ENCODE results near the gene SARDH.
"Not testable (repeated sequence)": the region's sequence is repeated elsewhere in the genome, so short reads cannot be mapped to it uniquely, and the experiment has no call there.

SARDH gene

GRCh38 chr9:133685653-133686609, 52.2 kb downstream of the SARDH start:
- DNase-seq (ENCODE audit: low read depth), result no peak

GRCh38 chr9:133684936-133685361, 53.2 kb downstream of the SARDH start:
- no peak for DNase-seq (ENCODE audit: low read depth)

DNA sequence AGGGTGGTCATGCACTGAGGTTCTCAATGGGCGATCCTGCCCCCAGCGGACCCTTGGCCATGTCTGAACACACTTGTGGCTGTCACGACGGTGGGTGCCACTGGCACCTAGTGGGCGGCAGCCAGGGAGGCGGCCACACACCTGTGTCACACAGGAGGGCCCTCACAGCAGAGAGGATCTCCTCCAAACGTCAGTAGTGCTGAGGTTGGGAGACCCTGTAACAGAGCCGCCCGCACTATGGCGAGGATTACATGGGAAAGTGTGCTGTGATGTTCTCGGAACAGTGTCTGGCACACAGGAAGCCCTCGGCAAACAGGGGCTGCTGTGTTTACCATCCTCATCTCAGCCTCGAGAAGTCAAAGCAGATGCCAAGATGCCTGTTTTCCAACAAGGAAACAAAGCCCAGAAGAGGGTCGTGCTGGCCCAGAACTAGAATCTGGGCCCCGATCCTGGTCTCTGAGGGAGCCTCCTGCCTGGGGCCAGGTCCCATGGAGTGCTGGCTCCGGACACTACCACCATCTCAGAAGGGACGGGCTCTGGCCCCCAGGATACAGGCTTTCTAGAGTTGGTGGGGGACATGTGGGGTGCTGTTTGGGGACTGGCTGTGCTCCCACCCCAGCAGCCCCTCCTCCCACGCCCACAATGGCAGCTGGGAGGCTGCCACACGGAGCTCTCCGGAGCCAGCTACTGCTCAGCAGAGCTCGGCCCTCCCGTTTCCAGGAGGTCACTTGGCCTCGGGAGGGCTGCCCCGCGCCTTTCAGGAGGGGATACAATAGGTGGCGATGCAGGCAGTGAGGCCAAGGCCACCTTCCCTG, 53.8 kb downstream of the SARDH start:
- DNase-seq (ENCODE audit: low read depth), result no peak

GRCh38 chr9:133683586-133684120, 54.5 kb downstream of the SARDH start:
- DNase-seq (ENCODE audit: low read depth), result peak; percentile 47

- no peak for DNase-seq (ENCODE audit: low read depth)
These were observed 55.1 kb downstream of the SARDH start for GRCh38 chr9:133682818-133683585.

DNA sequence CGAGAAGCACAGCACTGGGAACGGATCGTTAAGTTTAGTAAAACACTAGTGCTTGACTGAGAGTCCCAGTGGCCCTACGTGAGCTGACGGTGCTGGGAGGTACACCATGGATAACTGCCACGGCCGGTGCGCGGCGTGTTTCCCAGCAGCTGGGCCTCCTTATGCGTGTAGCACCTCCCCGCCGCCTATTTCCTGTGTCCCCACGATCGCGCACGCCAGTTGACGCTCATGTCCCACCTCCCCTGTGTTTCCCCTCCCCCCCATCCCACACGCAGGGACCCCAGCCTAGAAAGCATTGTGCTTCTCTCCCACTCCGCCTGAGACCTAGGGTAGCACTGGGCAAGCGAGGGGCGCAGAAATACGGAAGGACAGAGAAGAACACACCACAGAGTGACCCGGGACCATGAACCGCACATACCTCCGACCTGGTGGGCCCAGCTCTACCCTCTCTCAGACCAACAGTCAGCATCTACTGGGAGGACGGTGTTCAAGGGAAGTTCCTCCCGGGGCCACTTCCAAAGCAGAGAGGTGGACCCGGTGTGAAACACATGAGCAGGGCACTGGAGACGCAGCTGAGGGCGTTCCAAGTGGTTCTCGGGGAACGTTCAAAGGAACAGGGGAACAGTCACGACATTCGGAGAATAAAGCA, 56.4 kb downstream of the SARDH start:
- no peak for DNase-seq (ENCODE audit: low read depth)

- no peak for DNase-seq (ENCODE audit: low read depth)
These were observed 57.0 kb downstream of the SARDH start for GRCh38 chr9:133680976-133681657.

DNA sequence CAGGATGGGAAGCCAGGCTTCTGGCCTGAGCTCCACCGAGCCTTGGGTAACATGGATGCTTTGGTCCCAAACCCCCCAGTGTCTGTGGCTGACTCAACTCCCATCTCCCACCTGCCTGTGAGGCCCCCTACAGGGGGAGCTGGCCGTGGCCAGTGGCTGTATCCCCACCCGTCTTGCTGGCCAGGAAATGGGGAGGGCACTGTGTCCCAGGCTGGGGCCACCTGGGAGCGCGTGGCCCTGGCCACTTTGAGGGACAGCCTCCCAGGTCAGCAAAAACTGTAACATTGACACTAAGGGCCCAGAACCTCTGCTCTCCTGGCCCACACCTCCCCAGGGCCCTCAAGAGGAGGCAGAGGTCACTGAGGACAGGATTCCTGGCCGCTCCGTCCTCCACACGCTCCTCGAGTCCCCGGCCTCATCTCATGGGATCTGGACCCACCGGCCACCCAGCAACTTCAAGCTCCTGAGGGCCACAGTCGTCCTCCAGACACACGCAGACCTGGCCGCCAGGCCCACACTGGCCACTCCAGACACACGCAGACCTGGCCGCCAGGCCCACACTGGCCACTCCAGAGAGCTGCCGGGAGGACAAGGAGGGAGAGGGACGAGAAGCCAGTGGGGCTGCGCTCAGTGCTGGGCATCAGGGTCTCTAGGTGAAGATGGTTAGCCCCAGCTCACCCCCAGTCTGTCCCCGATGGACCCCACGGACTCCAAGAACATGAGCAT, 57.7 kb downstream of the SARDH start:
- no peak for DNase-seq (ENCODE audit: low read depth)

DNA sequence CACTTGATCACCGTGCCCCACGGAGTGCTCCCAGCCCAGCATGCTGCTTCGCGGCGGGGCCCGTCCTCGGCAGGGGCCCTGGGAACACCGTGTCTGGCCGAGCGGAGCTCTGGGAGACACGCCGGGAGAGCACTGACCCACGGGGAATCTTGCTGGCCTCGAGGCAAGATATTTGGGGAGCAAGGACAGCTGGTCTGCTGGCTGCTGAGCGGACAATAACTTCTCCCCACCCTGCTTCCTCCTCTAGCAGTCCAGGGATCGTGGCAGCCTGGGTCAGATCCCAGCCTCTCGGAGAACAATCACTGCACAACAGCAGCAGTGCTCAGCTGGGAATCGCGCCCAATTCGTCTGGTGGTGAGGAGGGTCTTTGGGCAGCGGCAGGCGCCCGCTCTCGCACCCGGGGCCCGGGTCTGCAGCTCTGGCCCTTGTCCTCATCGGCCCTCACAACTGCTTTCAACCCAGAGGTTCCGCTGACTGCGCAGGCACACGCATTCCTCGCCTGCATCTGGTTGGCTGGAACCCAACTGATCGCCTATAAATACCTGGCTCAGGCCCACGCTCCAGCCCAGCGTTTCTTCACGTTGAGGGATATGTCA, 58.6 kb downstream of the SARDH start:
- DNase-seq (ENCODE audit: low read depth), result no peak

DNA sequence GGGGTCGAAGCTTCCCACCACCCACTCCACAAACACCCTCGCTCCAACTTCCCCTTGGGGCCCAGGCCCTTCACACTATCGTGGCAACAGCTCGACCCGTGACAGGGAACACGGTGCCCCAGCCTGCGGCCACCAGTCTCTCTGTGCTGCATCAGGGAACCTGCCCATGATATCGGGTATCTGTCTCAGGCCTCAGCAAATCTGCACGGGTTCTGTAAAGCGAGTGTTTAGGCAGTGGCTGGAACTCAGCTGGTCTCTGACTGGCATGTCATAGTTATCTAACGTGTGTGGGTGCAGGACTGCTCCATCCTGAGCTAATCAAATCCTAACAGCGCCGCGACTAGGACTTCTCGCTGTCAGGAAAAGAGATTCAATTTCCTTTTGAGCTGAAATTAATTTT, 59.1 kb downstream of the SARDH start:
- DNase-seq (ENCODE audit: low read depth), result no peak

DNA sequence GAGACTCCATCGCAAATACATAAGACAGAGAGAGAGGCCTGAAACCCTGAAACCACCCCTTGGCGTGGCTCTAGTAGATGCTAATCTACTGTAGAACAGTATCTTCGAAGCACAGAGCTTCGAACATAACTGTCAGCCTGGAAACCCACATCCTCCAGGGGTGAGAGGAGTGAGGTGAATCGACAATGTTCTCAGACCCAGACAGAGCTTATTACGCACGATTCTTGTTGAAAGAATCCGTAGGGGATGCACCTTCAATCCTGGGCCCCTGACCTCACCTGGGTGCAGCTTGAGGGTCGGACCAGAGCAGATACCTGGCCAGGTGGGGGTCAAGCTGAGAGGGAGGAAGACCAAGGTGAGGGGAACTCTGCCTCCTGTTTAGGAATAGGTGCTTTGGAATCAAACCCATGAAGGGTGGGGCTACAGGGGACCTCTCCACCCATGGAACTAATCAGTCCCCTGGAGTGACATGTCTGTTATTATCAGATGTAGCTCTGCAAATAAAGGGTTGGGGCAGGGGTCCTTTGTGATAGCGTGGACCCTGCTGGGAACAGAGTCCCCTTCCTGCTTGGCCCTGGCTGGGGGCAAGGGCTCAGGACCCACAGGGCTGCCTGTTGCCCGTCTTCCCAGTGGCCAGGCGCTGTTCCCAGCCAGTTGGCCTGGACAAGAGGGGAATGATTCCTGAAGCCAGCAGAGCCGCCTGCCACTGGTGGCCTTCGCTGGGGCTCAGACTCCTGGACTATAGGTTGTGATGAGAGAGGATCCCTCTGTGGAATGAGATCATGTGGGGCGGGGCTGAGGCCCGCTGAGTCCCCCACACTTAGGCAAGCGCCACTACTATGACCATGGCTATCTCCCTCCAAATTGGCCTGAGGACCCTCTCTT, 60.8 kb downstream of the SARDH start:
- peak; percentile 11 for DNase-seq (ENCODE audit: low read depth)

DNA sequence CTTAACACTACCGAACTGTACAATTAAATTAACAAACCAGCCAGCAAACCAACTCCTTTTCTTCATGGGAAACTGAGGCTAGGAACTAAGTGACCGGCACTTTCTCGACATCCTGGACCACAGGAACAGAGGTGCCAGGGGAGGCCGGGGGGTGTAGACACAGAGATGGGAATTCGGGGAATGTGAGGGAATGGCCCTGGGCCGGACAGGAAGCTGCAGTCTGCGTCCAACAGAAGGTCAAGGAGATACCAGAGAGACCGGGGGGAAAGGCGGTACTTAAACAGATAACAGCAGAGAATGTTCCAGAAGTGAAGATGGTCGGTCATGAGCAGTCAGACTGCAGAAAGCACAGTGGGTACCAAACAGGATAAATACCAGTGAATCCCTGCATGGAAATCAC, 61.7 kb downstream of the SARDH start:
- DNase-seq (ENCODE audit: low read depth), result no peak

DNA sequence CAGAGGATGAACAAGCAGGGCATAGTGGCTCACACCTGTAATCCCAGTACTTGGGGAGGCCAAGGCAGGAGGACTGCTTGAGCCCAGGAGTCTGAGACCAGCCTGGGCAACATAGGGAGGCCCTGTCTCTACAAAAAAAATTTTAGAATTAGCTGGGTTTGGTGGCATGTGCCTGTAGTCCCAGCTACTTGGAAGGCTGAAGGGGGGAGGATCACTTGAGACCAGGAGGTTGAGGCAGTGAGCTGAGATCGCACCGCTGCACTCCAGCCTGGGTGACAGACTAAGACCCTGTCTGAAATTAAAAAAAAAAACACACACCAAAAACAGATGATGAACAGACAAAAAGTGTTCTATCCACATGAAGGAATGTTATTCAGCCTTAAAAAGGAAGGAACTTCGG, 62.4 kb downstream of the SARDH start:
- DNase-seq (ENCODE audit: low read depth), result not testable (repeated sequence)

DNA sequence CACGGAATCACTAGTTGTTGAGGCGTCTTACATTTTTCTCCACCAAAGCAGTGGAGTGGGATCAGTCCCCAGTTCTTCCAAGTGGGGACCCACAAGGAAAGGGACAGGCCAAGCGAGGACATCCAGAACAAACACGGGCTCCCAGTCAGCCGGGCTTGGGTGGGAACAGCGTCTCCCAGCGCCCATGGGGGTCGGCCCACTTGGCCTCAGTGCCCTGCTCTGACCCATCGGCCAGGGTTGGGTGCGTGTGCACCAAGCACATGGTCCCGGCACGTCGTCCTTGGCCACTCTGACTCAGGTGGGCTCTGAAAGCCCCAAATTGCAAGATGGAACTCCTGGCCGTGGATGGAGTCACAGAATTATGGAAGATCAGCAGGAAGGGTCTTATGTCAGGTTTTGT, 64.1 kb downstream of the SARDH start:
- no peak for DNase-seq (ENCODE audit: low read depth)

DNA sequence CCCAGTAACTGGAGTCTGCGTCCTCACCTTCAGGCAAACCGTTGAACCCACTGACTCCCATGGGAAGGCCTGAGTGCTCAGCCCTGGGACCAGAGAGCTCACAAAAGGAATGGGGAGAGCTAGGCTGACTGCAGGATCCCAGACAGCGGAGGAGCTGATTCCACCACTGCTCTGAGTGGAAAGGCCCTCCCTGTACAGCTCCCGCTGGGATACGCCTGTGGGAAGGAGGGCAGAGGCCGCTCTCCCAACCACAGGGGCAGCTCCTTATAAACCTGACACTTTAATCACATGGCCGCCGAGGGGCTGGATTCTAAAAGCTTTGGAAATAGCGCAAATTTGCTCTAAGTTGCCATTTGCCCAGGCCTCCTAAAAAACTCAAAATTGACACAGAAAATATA, 64.9 kb downstream of the SARDH start:
- DNase-seq (ENCODE audit: low read depth), result no peak

- no peak for DNase-seq (ENCODE audit: low read depth)
These were observed 65.5 kb downstream of the SARDH start for GRCh38 chr9:133672503-133673257.

- no peak for DNase-seq (ENCODE audit: low read depth)
These were observed 66.8 kb downstream of the SARDH start for GRCh38 chr9:133671371-133671770.

DNA sequence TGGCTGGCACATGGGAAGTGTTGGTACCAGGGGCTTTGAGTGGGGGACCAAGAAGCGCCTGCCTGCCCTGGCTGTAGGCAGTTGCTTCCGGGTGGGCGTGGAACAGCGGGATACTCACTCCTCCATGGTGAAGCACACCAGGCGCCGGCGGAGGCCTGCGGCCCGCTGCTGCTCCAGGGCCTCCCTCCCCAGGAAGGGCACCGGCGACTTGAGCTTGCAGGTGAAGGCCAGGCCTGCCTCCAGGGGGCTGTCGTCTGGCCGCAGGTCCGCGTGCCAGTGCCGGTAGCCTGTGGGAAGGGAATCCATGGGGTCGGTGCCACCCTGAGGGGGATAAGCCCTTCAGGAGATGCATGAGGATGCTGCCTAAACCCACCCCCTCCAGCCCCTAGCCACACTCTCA, 67.7 kb downstream of the SARDH start:
- DNase-seq (ENCODE audit: low read depth), result no peak
